Measurements from ENCODE around the gene GABARAPL1.
A peak's percentile ranks its signal among the peaks of the same experiment; 100 is the strongest.
"Not testable (repeated sequence)": the region's sequence is repeated elsewhere in the genome, so short reads cannot be mapped to it uniquely, and the experiment has no call there.

The GABARAPL1 gene

DNA sequence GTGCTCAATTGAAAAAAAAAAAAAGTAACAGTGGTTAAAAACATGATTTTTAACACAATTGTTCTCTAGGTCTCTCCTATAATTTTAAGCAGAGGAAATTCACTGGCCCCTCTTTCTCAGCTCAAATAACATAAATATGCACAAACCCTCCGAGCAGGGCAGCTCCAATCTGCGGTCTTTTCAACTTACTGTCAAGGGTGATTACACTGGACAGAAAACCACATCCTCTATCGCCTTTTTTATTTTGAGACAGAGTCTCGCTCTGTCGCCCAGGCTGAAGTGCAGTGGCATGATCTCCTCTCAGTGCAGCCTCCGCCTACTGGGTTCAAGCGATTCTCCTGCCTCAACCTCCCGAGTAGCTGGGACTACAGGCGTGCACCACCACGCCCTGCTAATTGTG, 16.5 kb upstream of the GABARAPL1 start:
- no peak for DNase-seq (ENCODE audit: low read depth in 2 of 2)
- no peak overlapping the region for H3K4me3 ChIP-seq (replicated peaks in 1 of 2; ENCODE audit: low read depth in 2 of 2, low read length in 2 of 2)
- TF ChIP-seq, protein P1, sequence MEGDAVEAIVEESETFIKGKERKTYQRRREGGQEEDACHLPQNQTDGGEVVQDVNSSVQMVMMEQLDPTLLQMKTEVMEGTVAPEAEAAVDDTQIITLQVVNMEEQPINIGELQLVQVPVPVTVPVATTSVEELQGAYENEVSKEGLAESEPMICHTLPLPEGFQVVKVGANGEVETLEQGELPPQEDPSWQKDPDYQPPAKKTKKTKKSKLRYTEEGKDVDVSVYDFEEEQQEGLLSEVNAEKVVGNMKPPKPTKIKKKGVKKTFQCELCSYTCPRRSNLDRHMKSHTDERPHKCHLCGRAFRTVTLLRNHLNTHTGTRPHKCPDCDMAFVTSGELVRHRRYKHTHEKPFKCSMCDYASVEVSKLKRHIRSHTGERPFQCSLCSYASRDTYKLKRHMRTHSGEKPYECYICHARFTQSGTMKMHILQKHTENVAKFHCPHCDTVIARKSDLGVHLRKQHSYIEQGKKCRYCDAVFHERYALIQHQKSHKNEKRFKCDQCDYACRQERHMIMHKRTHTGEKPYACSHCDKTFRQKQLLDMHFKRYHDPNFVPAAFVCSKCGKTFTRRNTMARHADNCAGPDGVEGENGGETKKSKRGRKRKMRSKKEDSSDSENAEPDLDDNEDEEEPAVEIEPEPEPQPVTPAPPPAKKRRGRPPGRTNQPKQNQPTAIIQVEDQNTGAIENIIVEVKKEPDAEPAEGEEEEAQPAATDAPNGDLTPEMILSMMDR (IDR thresholded peaks at IDR 0.05; ENCODE audit: low read depth, low read length) = no peak

DNA sequence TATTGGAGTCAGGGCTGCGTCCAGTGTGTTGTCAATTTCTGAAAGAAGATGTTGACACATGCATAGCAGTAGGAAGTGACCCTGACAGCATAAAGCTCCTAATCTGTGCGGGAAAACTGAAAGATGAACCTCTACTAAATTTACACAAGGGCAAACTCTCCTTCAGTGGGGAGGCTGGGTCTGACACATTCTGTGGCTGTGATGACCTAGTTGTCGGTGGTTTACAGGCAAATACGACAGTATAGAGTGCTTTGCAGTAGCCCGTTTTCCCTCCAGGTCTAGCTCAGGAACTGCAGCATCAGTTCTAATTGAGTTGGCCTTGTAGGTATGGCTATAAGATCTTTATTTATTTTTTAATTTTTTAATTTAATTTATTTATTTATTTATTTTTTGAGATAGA, 14.8 kb upstream of the GABARAPL1 start:
- DNase-seq (ENCODE audit: low read depth in 2 of 2) = no peak
- TF ChIP-seq, protein P1 (IDR thresholded peaks at IDR 0.05; ENCODE audit: low read depth, low read length) = no peak

DNA sequence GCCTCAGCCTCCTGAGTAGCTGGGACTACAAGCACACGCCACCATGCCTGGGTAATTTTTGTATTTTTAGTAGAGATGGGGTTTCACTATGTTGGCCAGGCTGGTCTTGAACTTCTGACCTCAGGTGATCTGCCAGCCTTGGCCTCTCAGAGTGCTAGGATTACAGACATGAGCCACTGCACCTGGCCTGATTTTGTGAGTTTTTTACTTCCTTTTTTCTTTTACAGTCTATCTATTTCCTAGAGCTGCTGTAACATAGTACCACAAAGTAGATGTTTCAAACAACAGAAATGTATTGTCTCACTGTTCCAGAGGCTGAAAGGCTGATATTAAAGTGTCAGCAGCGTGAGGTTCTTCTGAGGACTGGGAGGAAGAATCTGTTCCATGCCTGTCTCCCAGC, 8.2 kb upstream of the GABARAPL1 start:
- not testable (repeated sequence) for H3K4me3 ChIP-seq (replicated peaks in 1 of 2; ENCODE audit: low read depth in 2 of 2, low read length in 2 of 2)

More for the DNA sequence above, 14.8 kb upstream of the GABARAPL1 start:
- no peak overlapping the region for H3K4me3 ChIP-seq (replicated peaks in 1 of 2; ENCODE audit: low read depth in 2 of 2, low read length in 2 of 2)

DNA sequence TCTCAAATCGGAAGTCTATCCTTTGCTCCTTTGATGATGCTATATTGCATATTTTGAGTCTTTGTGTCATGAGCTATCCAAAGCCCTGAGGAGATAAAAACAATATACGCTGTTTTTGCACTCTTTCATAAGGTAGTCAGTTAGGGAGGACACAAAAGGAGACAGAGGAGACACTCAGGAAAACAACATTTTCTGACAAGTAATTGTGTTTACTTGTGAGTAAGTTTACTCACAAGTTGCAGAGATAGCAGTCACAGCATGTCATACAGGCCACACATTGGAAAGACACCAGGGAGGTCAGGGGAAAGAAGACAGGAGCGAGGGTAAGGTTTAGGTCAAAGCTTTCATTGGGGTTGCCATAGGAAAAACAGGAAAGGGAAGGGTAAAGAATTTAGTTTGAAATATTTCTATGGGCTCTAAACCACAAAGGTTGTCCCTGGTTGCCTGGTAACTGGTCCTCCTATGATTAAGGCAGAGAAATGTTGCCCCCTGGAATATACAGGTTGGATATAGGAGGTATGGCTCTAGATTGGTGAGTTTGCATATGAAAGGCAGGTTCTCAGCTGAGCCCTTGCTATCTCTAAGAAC, 7.4 kb upstream of the GABARAPL1 start:
- peak in 1 of 2 donors; percentile 82 for DNase-seq (ENCODE audit: low read depth in 2 of 2)
- TF ChIP-seq, protein P1 (IDR thresholded peaks at IDR 0.05; ENCODE audit: low read depth, low read length) = no peak

More for the DNA sequence above, 8.2 kb upstream of the GABARAPL1 start:
- DNase-seq (ENCODE audit: low read depth in 2 of 2) = not testable (repeated sequence)

DNA sequence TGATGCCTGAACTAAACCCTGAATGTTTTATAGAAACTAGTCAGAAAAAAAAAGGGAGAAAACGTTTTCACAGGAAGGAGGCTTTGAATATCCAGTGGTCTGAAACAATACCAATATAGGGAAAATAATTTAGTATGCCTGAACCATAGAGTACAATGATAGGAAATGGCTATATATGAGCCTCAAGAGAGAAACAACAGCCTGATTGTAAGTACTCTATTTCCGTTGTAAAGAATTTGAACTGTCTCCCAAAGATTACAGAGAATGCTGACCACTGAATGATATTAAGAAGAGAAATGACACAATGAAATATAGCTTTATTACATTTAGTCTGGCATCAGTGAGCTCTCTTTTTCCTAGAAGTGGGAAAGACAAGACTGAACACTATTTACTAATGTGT, 5.5 kb upstream of the GABARAPL1 start:
- no peak for DNase-seq (ENCODE audit: low read depth in 2 of 2)
- TF ChIP-seq, protein P1 (IDR thresholded peaks at IDR 0.05; ENCODE audit: low read depth, low read length) = no peak
- no peak overlapping the region for H3K4me3 ChIP-seq (replicated peaks in 1 of 2; ENCODE audit: low read depth in 2 of 2, low read length in 2 of 2)

More for the DNA sequence above, 7.4 kb upstream of the GABARAPL1 start:
- H3K4me3 ChIP-seq (replicated peaks in 1 of 2; ENCODE audit: low read depth in 2 of 2, low read length in 2 of 2) = no peak overlapping the region

DNA sequence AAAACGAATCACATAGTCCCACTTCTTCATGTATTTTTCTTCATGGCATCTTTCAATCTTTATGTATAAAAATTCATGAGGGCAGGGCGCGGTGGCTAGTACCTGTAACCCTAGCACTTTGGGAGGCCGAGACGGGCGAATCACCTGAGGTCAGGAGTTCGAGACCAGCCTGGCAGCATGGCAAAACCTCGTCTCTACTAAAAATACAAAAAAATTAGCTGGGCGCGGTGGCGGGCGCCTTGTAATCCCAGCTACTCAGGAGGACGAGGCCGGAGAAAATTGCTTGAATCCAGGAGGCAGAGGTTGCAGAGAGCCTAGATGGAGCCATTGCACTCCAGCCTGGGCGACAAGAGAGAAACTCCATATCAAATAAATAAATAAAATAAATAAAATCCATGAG, 2.5 kb upstream of the GABARAPL1 start:
- TF ChIP-seq, protein P1 (IDR thresholded peaks at IDR 0.05; ENCODE audit: low read depth, low read length) = no peak
- no peak for DNase-seq (ENCODE audit: low read depth in 2 of 2)

DNA sequence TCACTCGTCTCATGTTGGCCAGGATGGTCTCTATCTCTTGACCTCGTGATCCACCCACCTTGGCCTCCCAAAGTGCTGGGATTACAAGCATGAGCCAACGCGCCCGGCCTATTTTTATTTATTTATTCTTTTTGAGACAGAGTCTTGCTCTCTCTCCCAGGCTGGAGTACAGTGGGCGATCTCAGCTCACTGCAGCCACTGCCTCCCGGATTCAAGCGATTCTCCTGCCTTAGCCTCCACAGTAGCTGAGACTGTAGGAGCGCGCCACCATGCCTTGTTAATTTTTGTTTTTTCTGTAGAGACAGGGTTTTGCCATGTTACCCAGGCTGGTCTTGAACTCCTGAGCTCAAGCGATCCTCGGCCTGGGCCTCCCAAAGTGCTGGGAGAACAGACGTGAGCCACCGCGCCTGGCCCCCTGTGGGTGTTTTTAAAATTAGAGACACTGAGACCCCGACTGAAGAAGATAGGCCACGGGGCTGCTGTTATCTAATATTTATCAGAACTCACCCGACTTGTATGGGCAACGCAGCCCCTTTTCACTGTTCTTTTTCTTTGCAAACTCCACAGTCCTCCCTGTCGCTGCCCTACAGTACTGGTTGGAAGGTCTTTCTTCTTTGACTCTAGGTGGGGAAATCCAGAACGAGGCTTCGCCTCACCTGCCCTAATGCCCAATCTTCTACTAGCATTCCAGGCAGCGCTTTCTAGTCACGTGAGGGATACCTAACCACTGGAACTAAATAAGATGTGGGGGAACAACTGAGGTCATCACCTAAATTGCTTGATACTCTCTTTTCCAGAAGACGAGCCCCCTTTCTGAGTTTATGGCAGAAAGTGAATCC, 1.4 kb upstream of the GABARAPL1 start:
- no peak overlapping the region for H3K4me3 ChIP-seq (replicated peaks in 1 of 2; ENCODE audit: low read depth in 2 of 2, low read length in 2 of 2)
- TF ChIP-seq, protein P1 (IDR thresholded peaks at IDR 0.05; ENCODE audit: low read depth, low read length) = no peak
- DNase-seq (ENCODE audit: low read depth in 2 of 2) = no peak

More for the DNA sequence above, 2.5 kb upstream of the GABARAPL1 start:
- H3K4me3 ChIP-seq (replicated peaks in 1 of 2; ENCODE audit: low read depth in 2 of 2, low read length in 2 of 2) = no peak overlapping the region

All from cardiac fibroblast (primary cell).